Caco-2 (cell line): ENCODE data around the gene FMO1. TPM values are rescaled to one million over a fixed set of nuclear protein-coding genes. Genes with fewer than 3 reads are reported as not detected.

Experiments
- BruUV-seq: library from RNA; stranded (reverse); fragments of 400-500 nt; replicated peaks from 2 replicates; lab custom pipeline; 2021; lab: Mats Ljungman, UMichigan
- CTCF ChIA-PET: fragments of 300-600 bp; sonication (Branson Sonifier 250); formaldehyde crosslinking; loops from one replicate; lab custom pipeline; 2022; ENCODE audit warnings: antibody characterized with exemption; lab: Charles Lee
- POLR2A ChIA-PET: fragments of 300-600 bp; sonication (Branson Sonifier 250); formaldehyde crosslinking; loops from one replicate; lab custom pipeline; 2022; ENCODE audit warnings: antibody characterized with exemption; lab: Charles Lee
- DNase-seq, 2 experiments: peaks; one replicate each; pipeline versions ENCODE4 v3.0.0 to v3.0.0-alpha.2; 2020 to 2022
- H3K27me3 ChIP-seq: replicated peaks from 2 replicates; pipeline ENCODE4 v1.6.0; 2011; ENCODE audit warnings: low read length; ENCODE audit not compliant: control insufficient read depth, insufficient read depth
- H3K36me3 ChIP-seq: 2 replicates; pipeline ENCODE4 v1.5.1; 2011; ENCODE audit warnings: low read length; ENCODE audit not compliant: control insufficient read depth, insufficient read depth
- H3K4me1 ChIP-seq: fragments of 250-450 bp; sonication (Bioruptor Pico); 2 replicates; pipeline ENCODE4 v1.5.1; 2020; ENCODE audit warnings: mild to moderate bottlenecking
- H3K4me3 ChIP-seq: 2 replicates; pipeline ENCODE4 v1.5.1; 2011; ENCODE audit warnings: low read depth, mild to moderate bottlenecking, control low read depth, low read length
- H3K9me3 ChIP-seq: fragments of 250-450 bp; sonication (Bioruptor Pico); 2 replicates; pipeline ENCODE4 v1.5.1; 2020; ENCODE audit warnings: mild to moderate bottlenecking, moderate library complexity
- H3K27ac Mint-ChIP-seq: one replicate; pipeline ENCODE4 v1.8.0; 2022; ENCODE audit warnings: mixed read lengths; ENCODE audit not compliant: unreplicated experiment
- H3K27me3 Mint-ChIP-seq: one replicate; pipeline ENCODE4 v1.8.0; 2022; ENCODE audit warnings: mixed read lengths; ENCODE audit not compliant: insufficient read depth, unreplicated experiment
- H3K36me3 Mint-ChIP-seq: one replicate; pipeline ENCODE4 v1.8.0; 2022; ENCODE audit warnings: mild to moderate bottlenecking, mixed read lengths; ENCODE audit not compliant: insufficient read depth, unreplicated experiment
- H3K4me1 Mint-ChIP-seq: one replicate; pipeline ENCODE4 v1.8.0; 2022; ENCODE audit warnings: low read depth, mixed read lengths; ENCODE audit not compliant: unreplicated experiment
- H3K4me3 Mint-ChIP-seq: one replicate; pipeline ENCODE4 v1.8.0; 2022; ENCODE audit warnings: mild to moderate bottlenecking, moderate library complexity, mixed read lengths; ENCODE audit not compliant: unreplicated experiment
- H3K9me3 Mint-ChIP-seq: one replicate; pipeline ENCODE4 v1.8.0; 2022; ENCODE audit warnings: mixed read lengths; ENCODE audit not compliant: unreplicated experiment
- intact Hi-C: fragments of 100-400 bp; cut with micrococcal nuclease; formaldehyde crosslinking; loops from one replicate; pipeline ENCODE4 v1.10.0; 2022; ENCODE audit not compliant: unreplicated experiment
- total RNA-seq: library from RNA; stranded (reverse); gene quantifications from 2 replicates; pipeline ENCODE4 v1.2.3, GENCODE V29; 2022
- TF ChIP-seq, protein P1 (sequence below), 2 experiments: fragments of 200-600 bp in 1 of 2; IDR thresholded peaks; 1 replicate in 1 of 2; 2 replicates in 1 of 2; pipeline versions ENCODE4 v1.5.1 to v1.8.0; 2011 to 2022; ENCODE audit warnings: antibody characterized with exemption in 1 of 2, control low read depth in 1 of 2, inconsistent platforms in 1 of 2, low read depth in 1 of 2, low read length in 1 of 2, mild to moderate bottlenecking in 1 of 2, moderate library complexity in 1 of 2; ENCODE audit not compliant: insufficient read depth in 1 of 2, severe bottlenecking in 1 of 2, unreplicated experiment in 1 of 2

Gene FMO1
- total RNA-seq, 1 experiment from 2014 or later, result not detected

DNA sequence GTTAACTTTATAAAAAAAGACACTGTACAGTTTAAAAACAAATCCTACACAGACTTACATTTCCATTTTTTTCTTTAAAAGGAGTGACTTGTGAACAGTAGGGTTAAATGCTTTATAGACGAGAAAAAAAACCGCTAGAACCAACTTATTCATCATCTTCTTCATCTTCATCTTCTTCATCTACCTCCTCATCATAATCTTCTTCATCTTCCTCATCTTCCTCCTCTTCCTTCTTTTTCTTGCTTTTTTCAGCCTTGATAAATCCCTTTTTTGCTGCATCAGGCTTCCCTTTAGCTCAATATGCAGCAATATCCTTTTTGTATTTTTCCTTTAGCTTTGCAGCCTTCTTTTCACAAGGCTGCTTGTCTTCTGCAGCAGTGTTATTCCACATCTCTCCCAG is 22.5 kb downstream of the FMO1 start:
- Histone ChIP-seq H3K4me3 (no peak overlapping the region), H3K27me3 (no peaks in the 10 kb centered on the region), H3K36me3 (no peaks in the 10 kb centered on the region), H3K9me3 (no peaks in the 10 kb centered on the region), H3K4me1 (no peaks in the 10 kb centered on the region)
- ChIA-PET CTCF (interaction anchor here (1.1 kb wide), 1 partner anchor 26 kb away, joined by 3 read pairs; no protein-coding TSS in a partner anchor), POLR2A (no interaction called here)
- intact Hi-C loops, result no loop called here
- no peak for DNase-seq
- Mint-ChIP-seq H3K36me3 (no peaks in the 10 kb centered on the region), H3K9me3 (no peaks in the 10 kb centered on the region), H3K4me1 (no peaks in the 10 kb centered on the region), H3K4me3 (no peak overlapping the region), H3K27me3 (no peaks in the 10 kb centered on the region), H3K27ac (no peak overlapping the region)
- no TSS peak for BruUV-seq
- TF ChIP-seq, protein P1, sequence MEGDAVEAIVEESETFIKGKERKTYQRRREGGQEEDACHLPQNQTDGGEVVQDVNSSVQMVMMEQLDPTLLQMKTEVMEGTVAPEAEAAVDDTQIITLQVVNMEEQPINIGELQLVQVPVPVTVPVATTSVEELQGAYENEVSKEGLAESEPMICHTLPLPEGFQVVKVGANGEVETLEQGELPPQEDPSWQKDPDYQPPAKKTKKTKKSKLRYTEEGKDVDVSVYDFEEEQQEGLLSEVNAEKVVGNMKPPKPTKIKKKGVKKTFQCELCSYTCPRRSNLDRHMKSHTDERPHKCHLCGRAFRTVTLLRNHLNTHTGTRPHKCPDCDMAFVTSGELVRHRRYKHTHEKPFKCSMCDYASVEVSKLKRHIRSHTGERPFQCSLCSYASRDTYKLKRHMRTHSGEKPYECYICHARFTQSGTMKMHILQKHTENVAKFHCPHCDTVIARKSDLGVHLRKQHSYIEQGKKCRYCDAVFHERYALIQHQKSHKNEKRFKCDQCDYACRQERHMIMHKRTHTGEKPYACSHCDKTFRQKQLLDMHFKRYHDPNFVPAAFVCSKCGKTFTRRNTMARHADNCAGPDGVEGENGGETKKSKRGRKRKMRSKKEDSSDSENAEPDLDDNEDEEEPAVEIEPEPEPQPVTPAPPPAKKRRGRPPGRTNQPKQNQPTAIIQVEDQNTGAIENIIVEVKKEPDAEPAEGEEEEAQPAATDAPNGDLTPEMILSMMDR (IDR thresholded peaks at IDR 0.05; ENCODE audit: insufficient read depth in 1 of 2, low read depth in 1 of 2, low read length in 1 of 2, severe bottlenecking in 1 of 2, unreplicated experiment in 1 of 2), result no peak

DNA sequence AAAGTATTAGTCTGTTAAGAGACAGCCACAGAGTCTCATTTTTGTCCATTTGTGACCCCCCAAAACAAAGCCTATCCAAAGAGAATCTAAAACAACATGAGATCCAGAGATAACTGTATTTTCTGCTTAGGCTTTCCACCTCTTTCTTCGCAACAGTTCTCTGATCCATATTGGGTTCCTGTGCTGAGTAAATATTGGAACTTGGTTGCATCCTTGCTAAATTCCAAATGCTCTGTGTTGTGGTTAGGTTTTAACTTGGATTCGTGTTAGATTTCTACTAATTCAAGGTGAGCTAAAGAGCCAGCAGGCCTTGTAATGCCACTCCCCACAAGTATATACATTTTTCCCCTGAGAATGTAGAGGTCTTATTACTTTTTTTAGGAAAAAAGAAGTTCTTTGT is 29.2 kb downstream of the FMO1 start:
- Mint-ChIP-seq H3K4me1 (no peaks in the 10 kb centered on the region), H3K27me3 (no peaks in the 10 kb centered on the region), H3K4me3 (no peak overlapping the region), H3K27ac (no peak overlapping the region), H3K36me3 (no peaks in the 10 kb centered on the region), H3K9me3 (no peaks in the 10 kb centered on the region)
- intact Hi-C loops, result no loop called here
- Histone ChIP-seq H3K27me3 (no peaks in the 10 kb centered on the region), H3K36me3 (no peaks in the 10 kb centered on the region), H3K4me3 (no peak overlapping the region), H3K9me3 (no peaks in the 10 kb centered on the region), H3K4me1 (no peaks in the 10 kb centered on the region)
- POLR2A ChIA-PET, result no interaction called here
- CTCF ChIA-PET, result no interaction called here
- no TSS peak for BruUV-seq
- TF ChIP-seq, protein P1 (IDR thresholded peaks at IDR 0.05; ENCODE audit: insufficient read depth in 1 of 2, low read depth in 1 of 2, low read length in 1 of 2, severe bottlenecking in 1 of 2, unreplicated experiment in 1 of 2), result no peak
- DNase-seq, result no peak

DNA sequence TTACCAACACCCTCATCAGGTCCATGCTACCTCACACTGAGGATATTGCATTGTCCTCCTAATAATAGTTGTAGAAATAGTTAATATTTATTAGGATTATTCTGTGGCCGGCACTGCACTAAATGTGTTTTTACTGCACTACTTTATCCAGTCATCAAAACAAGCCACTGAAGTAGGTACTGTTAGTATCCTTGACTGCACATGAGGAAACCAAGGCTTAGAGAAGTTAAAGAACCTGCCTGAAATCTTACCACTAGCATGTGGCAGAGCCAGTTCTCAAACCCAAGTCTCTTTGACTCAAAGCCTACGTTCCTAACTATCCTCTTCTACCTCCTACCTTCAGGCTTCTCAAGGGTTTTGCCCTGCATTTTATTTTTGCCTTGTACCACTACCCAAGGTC is 30.9 kb downstream of the FMO1 start:
- Histone ChIP-seq H3K36me3 (no peaks in the 10 kb centered on the region), H3K4me3 (no peak overlapping the region), H3K27me3 (no peaks in the 10 kb centered on the region), H3K9me3 (no peaks in the 10 kb centered on the region), H3K4me1 (no peaks in the 10 kb centered on the region)
- Mint-ChIP-seq H3K27me3 (no peaks in the 10 kb centered on the region), H3K4me3 (no peak overlapping the region), H3K9me3 (no peaks in the 10 kb centered on the region), H3K4me1 (no peaks in the 10 kb centered on the region), H3K27ac (no peak overlapping the region), H3K36me3 (no peaks in the 10 kb centered on the region)
- BruUV-seq, result no TSS peak
- TF ChIP-seq, protein P1 (IDR thresholded peaks at IDR 0.05; ENCODE audit: insufficient read depth in 1 of 2, low read depth in 1 of 2, low read length in 1 of 2, severe bottlenecking in 1 of 2, unreplicated experiment in 1 of 2), result no peak
- intact Hi-C loops, result no loop called here
- CTCF ChIA-PET, result interaction anchor here (1.0 kb wide), 1 partner anchor 35 kb away, joined by 3 read pairs; the partner anchor contains the start of gene FMO4
- POLR2A ChIA-PET, result no interaction called here
- no peak for DNase-seq
